IPS DF 19.7 (cell line): ENCODE results near the gene FRYL.
"Not testable (repeated sequence)": the region's sequence is repeated elsewhere in the genome, so short reads cannot be mapped to it uniquely, and the experiment has no call there.

ENCODE experiments used
- DNase-seq: peaks from one replicate; pipeline ENCODE4 v3.0.0-alpha.2; 2013; ENCODE audit warnings: low read depth, low spot score

The FRYL gene

DNA sequence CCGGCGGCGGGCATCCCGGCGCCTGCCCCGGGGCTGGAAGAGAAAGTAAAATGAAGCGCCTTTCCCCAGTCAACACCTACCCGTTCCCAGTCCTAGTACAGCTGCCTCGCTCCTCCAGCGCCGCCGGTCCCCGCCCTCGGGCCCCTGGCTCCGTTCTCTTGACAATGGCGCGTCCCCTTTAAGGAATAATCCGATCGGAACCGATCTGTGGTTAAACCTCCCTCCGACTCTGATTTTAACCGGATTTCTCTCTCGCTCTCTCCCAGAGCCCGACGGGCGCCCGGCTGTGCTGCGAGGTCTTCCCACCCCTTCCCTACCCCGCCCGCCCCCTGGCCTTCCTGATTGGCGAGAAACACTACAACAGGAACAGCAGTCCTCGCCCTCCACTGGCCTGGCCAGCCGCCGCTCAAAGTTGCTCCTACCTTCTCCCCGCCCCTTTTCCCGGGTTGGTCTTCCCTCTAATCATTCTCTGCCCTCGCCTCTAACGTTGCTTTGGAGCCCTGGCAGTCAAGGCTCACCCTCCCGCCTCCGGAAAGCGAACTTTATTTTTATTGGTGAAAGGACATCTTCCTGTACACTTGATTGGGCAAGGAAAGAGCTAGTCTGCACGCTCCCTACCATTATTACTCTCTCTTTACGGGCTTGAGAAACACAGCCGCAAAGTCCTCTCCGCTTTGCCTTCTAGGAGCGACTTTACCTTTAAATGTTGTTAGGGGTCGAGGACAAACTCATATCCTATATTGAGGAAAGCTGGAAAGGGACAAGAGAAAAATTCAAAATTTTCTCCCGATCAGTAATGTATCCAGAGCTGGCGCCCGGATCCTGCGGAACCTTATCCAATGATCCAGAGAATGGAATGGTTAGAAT, at the start of gene FRYL:
Gene FRYL, minus strand, starts transcription at position 282 of the 867 bp plus-strand sequence. CDS start 145,869 bp downstream, outside the sequence.
- DNase-seq: peak; percentile 97

GRCh38 chr4:48827622-48828021, 47.5 kb upstream of the FRYL start:
- DNase-seq: no peak

DNA sequence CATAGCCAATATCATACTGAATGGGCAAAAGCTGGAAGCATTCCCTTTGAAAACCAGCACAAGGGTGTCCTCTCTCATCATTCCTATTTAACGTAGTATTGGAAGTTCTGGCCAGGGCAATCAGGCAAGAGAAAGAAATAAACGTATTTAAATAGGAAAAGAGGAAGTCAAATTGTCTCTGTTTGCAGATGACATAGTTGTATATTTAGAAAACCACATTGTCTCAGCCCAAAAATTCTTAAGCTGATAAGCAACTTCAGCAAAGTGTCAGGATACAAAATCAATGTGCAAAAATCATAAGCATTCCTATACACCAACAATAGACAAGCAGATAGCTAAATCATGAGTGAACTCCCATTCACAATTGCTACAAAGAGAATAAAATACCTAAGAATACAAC, 41.4 kb upstream of the FRYL start:
- not testable (repeated sequence) for DNase-seq

DNA sequence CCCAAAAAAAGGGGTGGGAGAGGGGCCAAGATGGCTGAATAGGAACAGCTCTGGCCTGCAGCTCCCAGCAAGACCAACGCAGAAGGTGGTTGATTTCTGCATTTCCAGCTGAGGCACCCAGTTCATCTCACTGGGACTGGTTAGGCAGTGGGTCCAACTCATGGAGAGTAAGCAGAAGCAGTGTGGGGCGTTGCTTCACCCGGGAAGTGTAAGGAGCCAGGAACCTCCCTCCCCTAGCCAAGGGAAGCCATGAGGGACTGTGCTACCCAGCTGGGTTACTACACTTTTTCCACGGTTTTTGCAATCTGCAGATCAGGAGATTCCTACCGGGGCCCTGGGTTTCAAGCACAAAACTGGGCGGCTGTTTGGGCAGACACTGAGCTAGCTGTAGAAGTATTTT, 36.9 kb upstream of the FRYL start:
- no peak for DNase-seq

- DNase-seq: not testable (repeated sequence)
These were observed 36.2 kb upstream of the FRYL start for GRCh38 chr4:48816297-48816696.

DNA sequence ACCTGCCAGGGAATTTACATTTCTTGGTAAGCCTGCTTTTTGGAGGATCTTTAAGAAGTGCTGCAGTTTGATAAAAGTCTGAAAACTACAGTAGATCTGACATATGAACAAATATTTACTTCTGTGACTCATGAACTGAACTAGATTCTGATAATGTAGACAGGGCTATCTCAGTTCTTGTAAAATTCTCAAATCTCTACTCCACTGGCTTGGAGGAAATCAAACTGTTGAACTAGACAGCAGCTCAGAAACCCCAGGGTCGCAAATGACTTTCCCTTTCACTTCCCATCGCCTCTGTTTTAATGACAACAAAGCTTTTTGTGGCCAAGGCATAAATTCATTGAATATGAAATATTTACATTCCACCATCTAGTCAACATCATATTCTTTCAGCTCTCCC, 35.4 kb upstream of the FRYL start:
- DNase-seq: no peak

DNA sequence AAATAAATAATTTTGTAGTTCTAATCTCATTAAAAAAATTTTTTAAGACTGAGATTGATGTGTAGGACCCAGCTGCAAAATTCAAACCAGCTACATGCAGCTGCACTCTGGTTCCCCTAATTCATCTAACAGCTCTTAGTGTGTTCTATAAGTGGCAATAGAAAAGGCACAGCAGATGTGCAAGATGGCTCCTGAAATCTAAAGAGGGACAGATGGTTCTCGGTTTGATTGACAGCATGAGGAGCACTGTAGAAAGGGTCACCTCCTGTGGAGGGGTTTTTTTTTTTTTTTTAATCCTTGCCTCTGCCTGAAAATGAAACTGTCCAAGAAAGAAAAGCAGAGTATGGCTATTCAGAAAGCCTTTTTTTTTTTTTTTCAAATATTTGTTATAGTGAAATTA, 33.9 kb upstream of the FRYL start:
- no peak for DNase-seq

GRCh38 chr4:48812866-48813265, 32.8 kb upstream of the FRYL start:
- DNase-seq: no peak

GRCh38 chr4:48804584-48805301, 24.7 kb upstream of the FRYL start:
- no peak for DNase-seq

- no peak for DNase-seq
These were observed 21.1 kb upstream of the FRYL start for GRCh38 chr4:48801016-48801715.

DNA sequence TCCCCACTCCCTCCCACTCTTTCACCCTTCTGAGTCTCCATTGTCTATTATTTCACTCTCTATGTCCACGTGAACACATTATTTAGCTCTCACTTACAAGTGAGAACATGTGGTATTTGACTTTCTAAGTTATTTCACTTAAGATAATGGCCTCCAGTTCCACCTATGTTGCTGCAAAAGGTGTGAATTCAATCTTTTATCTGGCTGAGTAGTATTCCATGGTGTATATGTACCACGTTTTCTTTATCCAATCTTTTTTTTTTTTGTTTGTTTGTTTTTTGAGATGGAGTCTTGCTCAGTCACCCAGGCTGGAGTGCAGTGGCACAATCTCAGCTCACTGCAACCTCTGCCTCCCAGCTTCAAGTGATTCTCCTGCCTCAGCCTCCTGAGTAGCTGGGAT, 20.1 kb upstream of the FRYL start:
- DNase-seq: not testable (repeated sequence)

- DNase-seq: no peak
These were observed 19.1 kb upstream of the FRYL start for GRCh38 chr4:48799157-48799556.

DNA sequence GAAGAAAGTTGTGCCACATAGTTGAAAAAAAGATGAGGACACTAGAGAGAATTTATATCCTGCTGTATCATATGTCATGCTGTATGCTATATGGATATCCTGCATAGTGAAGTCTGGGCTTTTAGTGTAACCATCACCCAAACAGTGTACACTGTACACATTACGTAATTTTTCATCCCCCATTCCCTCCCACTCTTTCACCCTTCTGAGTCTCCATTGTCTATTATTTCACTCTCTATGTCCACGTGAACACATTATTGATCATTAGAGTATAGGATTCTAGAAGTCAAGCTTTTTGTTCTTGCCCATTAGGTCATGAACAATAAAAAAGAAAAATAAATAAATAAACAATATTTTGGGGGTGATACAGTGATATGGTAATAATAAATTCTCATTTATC, 18.0 kb upstream of the FRYL start:
- DNase-seq: no peak

GRCh38 chr4:48796927-48797679, 17.0 kb upstream of the FRYL start:
- no peak for DNase-seq

DNA sequence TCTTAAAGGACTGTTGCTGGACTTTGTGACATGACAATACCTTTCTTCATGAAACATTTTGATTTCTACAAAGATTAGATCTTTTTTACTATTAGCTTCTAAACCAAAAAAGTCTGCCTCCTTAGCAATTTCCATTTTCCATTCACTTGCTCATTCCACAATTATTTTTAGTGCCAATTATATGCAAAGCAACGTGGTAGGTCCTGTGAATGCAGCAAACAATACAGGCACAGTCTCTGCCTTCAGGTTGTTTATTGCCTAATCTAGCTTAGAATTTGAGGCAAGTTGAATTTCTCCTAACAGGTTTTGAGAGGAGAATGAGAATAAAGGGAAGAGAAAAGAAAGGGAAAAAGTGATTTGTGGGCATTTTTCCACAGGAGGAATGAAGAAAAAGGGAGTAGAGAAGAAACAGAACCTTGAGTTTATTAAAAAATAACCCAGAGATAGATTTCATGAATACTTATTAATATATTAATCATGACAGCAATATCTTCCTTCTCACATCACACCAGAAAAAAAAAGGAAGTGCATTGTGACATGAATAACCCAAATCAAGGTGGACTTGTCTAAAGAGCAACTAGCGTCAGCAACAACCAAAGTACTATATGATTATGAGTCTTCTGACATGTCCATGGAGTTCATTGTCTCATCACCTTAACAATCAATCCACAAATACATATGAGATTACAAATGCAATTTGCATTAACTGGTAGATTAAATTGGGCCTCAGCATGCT, 16.3 kb upstream of the FRYL start:
- no peak for DNase-seq

DNA sequence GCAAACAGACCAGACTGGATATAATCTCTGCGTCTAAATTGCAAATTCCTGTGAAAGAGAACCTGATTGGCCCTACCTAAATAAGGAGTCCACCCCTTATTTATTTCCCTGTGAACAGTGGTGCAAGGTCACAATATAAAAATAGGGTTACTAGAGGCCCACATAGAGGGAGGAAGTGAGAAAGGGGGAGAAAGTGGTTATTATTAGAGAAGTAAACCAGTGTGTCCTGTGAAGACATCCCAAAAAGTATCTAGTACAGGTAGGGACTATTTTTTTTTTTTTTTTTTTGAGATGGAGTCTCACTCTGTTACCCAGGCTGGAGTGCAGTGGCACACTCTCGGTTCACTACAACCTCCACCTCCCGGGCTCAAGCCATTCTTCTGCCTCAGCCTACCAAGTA, 15.0 kb upstream of the FRYL start:
- no peak for DNase-seq

- no peak for DNase-seq
These were observed 12.4 kb upstream of the FRYL start for GRCh38 chr4:48792348-48793006.

- DNase-seq: no peak
These were observed 11.2 kb upstream of the FRYL start for GRCh38 chr4:48791313-48791712.

- DNase-seq: no peak
These were observed 10.5 kb upstream of the FRYL start for GRCh38 chr4:48790561-48790960.

GRCh38 chr4:48787056-48787455, 7.0 kb upstream of the FRYL start:
- DNase-seq: no peak
